Skin of body (tissue), 2 donors: ENCODE results near the gene VPS26C. TPM values are rescaled to one million over a fixed set of nuclear protein-coding genes. Genes with fewer than 3 reads are reported as not detected.

Source experiments
- DNase-seq: peaks from one replicate; lab custom pipeline; 2025; lab: John Stamatoyannopoulos, UW
- total RNA-seq: library from RNA; depleted of rRNA; stranded (reverse); fragments of >200 nt; gene quantifications from one replicate; pipeline ENCODE4 v1.2.3, GENCODE V29; 2014

Gene VPS26C
- total RNA-seq, 1 donor from 2014 or later = 47.7 TPM

DNA sequence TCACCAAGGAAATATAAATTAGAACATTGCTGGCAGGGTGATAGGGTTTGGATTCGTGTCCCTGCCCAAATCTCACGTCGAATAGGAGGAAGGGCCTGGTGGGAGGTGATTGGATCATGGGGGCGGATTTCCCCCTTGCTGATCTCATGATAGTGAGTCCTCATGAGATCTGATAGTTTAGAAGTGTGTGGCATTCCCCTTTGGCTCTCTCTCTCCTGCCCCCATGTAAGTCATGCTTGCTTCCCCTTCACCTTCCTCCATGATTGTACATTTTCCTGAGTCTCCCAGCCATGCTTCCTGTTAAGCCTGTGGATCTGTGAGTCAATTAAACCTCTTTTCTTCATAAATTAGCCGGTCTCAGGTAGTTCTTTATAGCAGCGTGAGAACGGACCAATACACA, 60.6 kb downstream of the VPS26C start:
- no peak for DNase-seq

DNA sequence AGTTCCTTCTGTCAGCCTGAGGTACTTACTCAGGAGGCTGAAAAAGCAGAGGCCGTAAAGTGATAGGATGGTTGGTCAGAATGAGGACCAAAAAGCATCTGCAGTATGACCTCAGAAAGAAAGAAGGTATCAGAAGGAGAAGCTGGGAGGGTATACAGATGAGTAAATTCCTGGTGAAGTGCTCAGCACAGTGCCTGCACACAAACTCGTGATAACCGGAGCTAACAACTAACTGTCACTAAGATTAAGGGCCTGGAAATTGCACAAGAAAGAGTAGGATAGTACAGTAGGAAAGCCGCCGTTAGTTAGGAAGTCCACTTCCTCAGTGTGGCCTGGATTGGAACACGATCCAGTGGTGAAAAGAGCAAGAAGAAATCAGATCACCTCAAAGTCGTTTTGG, 62.6 kb downstream of the VPS26C start:
- no peak for DNase-seq

- no peak for DNase-seq
Observed at GRCh38 chr21:37202221-37203110, 64.7 kb downstream of the VPS26C start.

GRCh38 chr21:37200641-37201480, 66.3 kb downstream of the VPS26C start:
- DNase-seq = no peak

GRCh38 chr21:37199057-37199924, 67.8 kb downstream of the VPS26C start:
- DNase-seq = no peak

- no peak for DNase-seq
Observed at GRCh38 chr21:37197746-37198145, 69.4 kb downstream of the VPS26C start.

DNA sequence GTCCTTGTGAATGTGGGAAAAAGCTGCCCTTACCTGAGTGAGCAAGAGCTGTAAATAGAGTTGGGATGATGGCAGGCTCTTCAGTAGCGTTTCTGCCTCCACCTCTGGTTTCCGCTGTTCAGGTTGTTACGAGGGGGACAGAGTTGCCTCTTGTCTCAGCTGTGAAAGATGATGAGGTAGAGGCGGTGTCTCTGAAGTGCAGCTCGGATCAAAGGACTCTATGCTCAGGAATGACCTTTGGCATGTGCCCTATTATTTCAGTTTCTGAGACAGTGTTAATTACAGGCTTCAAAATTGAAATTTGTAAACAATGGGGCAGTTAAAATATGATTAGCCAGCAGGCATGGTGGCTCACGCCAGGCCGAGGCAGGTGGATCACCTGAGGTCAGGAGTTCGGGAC, 70.3 kb downstream of the VPS26C start:
- no peak for DNase-seq

GRCh38 chr21:37195610-37196009, 71.5 kb downstream of the VPS26C start:
- DNase-seq = no peak

- DNase-seq = no peak
Observed at GRCh38 chr21:37195059-37195458, 72.1 kb downstream of the VPS26C start.

- DNase-seq = no peak
Observed at GRCh38 chr21:37193676-37194075, 73.5 kb downstream of the VPS26C start.

DNA sequence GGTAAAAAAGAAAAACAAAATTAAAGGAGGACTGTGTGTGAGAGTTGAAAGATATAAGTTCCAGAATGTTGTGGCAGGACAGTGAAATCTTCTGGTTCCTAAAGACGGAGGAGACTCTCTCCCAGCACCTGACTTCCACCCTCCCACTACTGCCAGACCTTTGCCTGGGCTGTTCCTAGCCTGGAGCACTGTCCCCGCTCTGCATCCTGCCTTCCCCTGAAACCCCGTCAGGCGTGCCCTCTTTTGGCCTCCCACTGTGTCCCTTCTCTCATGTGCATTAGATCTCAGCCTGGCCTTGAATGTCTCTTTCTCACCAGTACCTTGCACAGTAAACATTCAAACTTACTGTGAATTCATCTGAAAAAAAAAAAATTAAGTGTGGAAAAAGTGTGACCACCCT, 74.1 kb downstream of the VPS26C start:
- DNase-seq = no peak

DNA sequence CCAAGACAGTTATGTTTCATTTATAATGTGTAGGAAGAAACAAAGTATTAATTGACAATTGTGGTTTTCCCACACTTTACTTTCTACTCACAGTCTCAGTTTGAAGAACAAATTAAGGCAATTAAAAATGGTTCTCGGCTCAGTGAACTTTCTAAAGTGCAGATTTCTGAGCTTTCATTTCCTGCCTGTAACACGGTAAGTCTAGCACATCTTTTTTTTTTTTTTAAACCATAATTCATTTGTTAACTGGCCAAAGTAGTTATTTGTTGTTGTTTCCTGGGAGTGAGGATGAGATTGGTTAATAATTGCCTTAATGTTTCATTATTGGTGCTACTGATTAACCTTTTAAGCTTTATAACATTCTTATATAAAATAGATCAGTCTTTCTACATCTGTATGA, 75.1 kb downstream of the VPS26C start:
- no peak for DNase-seq

GRCh38 chr21:37188825-37189224, 78.3 kb downstream of the VPS26C start:
- DNase-seq = no peak

- no peak for DNase-seq
Observed at GRCh38 chr21:37186983-37187382, 80.2 kb downstream of the VPS26C start.

- no peak for DNase-seq
Observed at GRCh38 chr21:37184784-37185593, 82.1 kb downstream of the VPS26C start.

DNA sequence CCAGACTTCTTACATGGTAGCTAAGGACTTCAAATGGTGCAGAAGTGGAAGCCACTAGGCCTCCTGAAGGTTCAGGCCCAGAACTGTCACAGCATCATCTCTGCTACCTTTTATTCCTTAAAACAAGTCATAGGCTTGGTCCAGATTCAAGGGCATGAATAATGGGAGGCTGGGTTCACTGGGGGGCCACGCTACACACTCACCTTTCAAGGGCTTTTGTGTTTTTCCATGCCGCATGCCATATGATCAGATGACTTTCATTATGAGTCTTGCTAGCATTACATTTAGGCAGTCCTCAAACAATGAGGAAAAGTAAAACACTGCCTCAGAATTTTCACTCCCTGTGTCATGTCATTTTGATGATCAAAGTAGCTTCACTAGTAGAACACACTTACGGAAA, 83.4 kb downstream of the VPS26C start:
- no peak for DNase-seq

DNA sequence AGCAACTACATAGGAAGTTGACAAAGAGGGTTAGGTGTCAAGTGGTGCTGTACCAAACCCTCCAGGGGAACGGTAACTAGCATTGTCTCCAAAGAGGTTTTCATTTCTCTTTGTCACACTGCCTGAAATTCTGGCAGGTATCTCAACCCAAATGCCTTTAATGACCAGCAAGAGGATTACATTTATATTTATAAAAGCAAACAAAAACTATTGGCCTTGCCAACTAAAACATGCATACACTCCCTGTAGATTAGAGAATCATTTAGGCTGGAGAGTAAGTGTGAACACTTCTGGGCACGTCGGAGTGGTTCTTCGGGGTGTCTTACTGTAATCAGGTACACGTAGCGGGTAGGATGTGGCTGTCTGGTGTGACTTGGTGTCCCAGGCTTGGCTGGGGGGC, 84.9 kb downstream of the VPS26C start:
- DNase-seq = no peak

DNA sequence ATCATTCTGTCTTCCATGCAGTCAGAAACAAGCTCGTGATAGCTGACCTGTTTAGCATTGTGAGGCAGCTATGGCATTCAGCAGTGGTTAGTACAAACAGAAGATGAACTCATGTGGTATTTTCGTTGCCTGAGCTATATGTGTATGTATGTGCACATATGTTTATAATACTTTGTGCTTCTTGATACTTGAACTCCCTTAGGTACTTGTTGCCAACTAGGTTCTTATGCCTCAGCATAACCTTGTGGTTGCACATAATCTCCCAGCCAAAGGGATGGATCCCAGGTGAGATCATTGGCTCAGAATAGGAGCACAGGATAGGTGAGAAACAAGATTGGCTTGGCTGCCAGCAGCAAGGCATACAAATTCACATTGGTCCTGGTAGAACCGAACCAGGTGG, 86.1 kb downstream of the VPS26C start:
- no peak for DNase-seq

DNA sequence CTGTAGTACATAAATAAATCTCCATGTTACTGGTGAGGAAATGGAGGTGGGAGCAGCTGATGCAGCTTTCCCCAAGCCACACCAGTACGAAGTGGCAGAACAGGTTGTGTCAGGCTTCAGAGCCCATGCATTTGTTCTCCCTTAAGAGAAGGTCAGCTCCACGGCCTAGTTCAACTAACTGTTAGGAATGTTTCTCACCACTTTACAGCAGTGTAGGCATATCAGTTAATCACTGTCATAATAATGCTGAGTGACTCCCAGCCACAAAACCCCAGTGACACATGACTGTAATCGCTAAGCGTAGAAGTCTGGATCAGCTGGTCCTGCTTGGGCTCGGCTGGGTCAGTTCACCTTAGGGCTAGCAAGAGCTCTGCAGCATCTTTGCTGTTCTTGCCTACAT, 90.4 kb downstream of the VPS26C start:
- no peak for DNase-seq
